Measurements from ENCODE around the gene FIGN.

Gene FIGN

GRCh38 chr2:163594497-163594896, 141.3 kb downstream of the FIGN start:
- no peak overlapping the region for H3K27ac ChIP-seq
- TF ChIP-seq CTCF (conservative IDR thresholded peaks at IDR 0.05) (no peak), ZFX (IDR thresholded peaks at IDR 0.05) (no peak)

- no peak for TF ChIP-seq ZFX (IDR thresholded peaks at IDR 0.05)
- TF ChIP-seq CTCF (conservative IDR thresholded peaks at IDR 0.05): no peak
Measured at GRCh38 chr2:163593982-163594381, 141.8 kb downstream of the FIGN start.

GRCh38 chr2:163592954-163593622, 142.7 kb downstream of the FIGN start:
- H3K27ac ChIP-seq: no peak overlapping the region
- TF ChIP-seq ZFX (IDR thresholded peaks at IDR 0.05): no peak
- TF ChIP-seq CTCF (conservative IDR thresholded peaks at IDR 0.05): no peak

More at GRCh38 chr2:163593982-163594381, 141.8 kb downstream of the FIGN start:
- H3K27ac ChIP-seq: no peak overlapping the region

- no peak for TF ChIP-seq ZFX (IDR thresholded peaks at IDR 0.05)
- no peak for TF ChIP-seq CTCF (conservative IDR thresholded peaks at IDR 0.05)
Measured at GRCh38 chr2:163591461-163591860, 144.3 kb downstream of the FIGN start.

GRCh38 chr2:163580757-163581156, 155.1 kb downstream of the FIGN start:
- no peak overlapping the region for H3K27ac ChIP-seq
- TF ChIP-seq CTCF (conservative IDR thresholded peaks at IDR 0.05): no peak

More at GRCh38 chr2:163591461-163591860, 144.3 kb downstream of the FIGN start:
- H3K27ac ChIP-seq: no peak overlapping the region

GRCh38 chr2:163574309-163574708, 161.5 kb downstream of the FIGN start:
- no peak overlapping the region for H3K27ac ChIP-seq
- TF ChIP-seq CTCF (conservative IDR thresholded peaks at IDR 0.05) (no peak), ZFX (IDR thresholded peaks at IDR 0.05) (no peak)

- TF ChIP-seq ZFX (IDR thresholded peaks at IDR 0.05): no peak
- TF ChIP-seq CTCF (conservative IDR thresholded peaks at IDR 0.05): no peak
- no peak overlapping the region for H3K27ac ChIP-seq
Measured at GRCh38 chr2:163573652-163574051, 162.2 kb downstream of the FIGN start.
